DOHH2 (cell line): ENCODE results near the gene ACSS2.

Source experiments
- H3F3A ChIP-seq: fragments of 200-600 bp; sonication (generic), shearing (Covaris generic); 2 replicates; pipeline ENCODE4 v1.6.0; 2016; ENCODE audit warnings: antibody characterized with exemption, mild to moderate bottlenecking; ENCODE audit not compliant: control insufficient read depth, insufficient read depth
- H3K27ac ChIP-seq: fragments of 200-600 bp; sonication (generic); 2 replicates; pipeline ENCODE4 v1.5.1; 2014; ENCODE audit warnings: low read depth, mild to moderate bottlenecking, low read length, moderate library complexity
- H3K27me3 ChIP-seq: fragments of 200-600 bp; sonication (generic); 2 replicates; pipeline ENCODE4 v1.6.1; 2014; ENCODE audit warnings: mild to moderate bottlenecking, low read length, mixed read lengths; ENCODE audit not compliant: control insufficient read depth
- H3K36me3 ChIP-seq: fragments of 200-600 bp; sonication (generic); 2 replicates; pipeline ENCODE4 v1.6.1; 2014; ENCODE audit warnings: mild to moderate bottlenecking, low read length, moderate library complexity, mixed read lengths; ENCODE audit not compliant: control insufficient read depth
- H3K4me1 ChIP-seq: fragments of 200-600 bp; sonication (generic); 2 replicates; pipeline ENCODE4 v1.6.1; 2014; ENCODE audit warnings: mild to moderate bottlenecking, low read length, mixed read lengths; ENCODE audit not compliant: control insufficient read depth
- H3K4me2 ChIP-seq: fragments of 200-600 bp; sonication (generic); 2 replicates; pipeline ENCODE4 v1.6.0; 2014; ENCODE audit warnings: mild to moderate bottlenecking, low read length, moderate library complexity
- H3K4me3 ChIP-seq: fragments of 200-600 bp; sonication (generic); 2 replicates; pipeline ENCODE4 v1.5.1; 2014; ENCODE audit warnings: mild to moderate bottlenecking, low read length, mixed read lengths
- H3K79me2 ChIP-seq: fragments of 200-600 bp; sonication (generic); 2 replicates; pipeline ENCODE4 v1.6.1; 2014; ENCODE audit warnings: mild to moderate bottlenecking, low read length, mixed read lengths; ENCODE audit not compliant: control insufficient read depth
- H3K9me2 ChIP-seq: fragments of 200-600 bp; sonication (generic); replicated peaks from 2 replicates; pipeline ENCODE4 v1.6.1; 2014; ENCODE audit warnings: mild to moderate bottlenecking, low read length, mixed read lengths; ENCODE audit not compliant: control insufficient read depth
- H3K9me3 ChIP-seq: fragments of 200-600 bp; sonication (generic); 2 replicates; pipeline ENCODE4 v1.6.1; 2014; ENCODE audit warnings: antibody characterized with exemption, low read length, mixed read lengths; ENCODE audit not compliant: control insufficient read depth, insufficient read depth
- H4K20me1 ChIP-seq: fragments of 200-600 bp; sonication (generic); 2 replicates; pipeline ENCODE4 v1.6.0; 2014; ENCODE audit warnings: low read depth, mild to moderate bottlenecking, antibody characterized with exemption, low read length, moderate library complexity; ENCODE audit not compliant: control insufficient read depth, insufficient read depth
- CTCF ChIP-seq: fragments of 200-600 bp; sonication (generic); IDR thresholded peaks from one replicate; pipeline ENCODE4 v1.5.1; 2014; ENCODE audit warnings: antibody characterized with exemption, mild to moderate bottlenecking, low read depth, low read length; ENCODE audit not compliant: poor library complexity, severe bottlenecking
- EZH2phosphoT487 ChIP-seq: fragments of 200-600 bp; sonication (generic); IDR thresholded peaks from 2 replicates; pipeline ENCODE4 v1.6.1; 2017; ENCODE audit warnings: borderline replicate concordance, mild to moderate bottlenecking, antibody characterized with exemption, low read length, moderate library complexity, mixed read lengths

ACSS2 gene

GRCh38 chr20:34955231-34956040 lies 79.0 kb downstream of the ACSS2 start, which contains the start of the genes GSS and MYH7B:
GSS (minus strand) TSS chr20:34955806; CDS start chr20:34951852, 3,954 bp downstream.
MYH7B (plus strand) TSS chr20:34955868; CDS start chr20:34978006, 22,138 bp downstream.
- H3K36me3 ChIP-seq = peaks cover 15% of the 10 kb centered on the region
- peaks cover 31% of the 10 kb centered on the region for H3K4me1 ChIP-seq
- H3K4me2 ChIP-seq = peak within 1 kb of the TSS; percentile 91
- peaks cover 10% of the 10 kb centered on the region for H3K79me2 ChIP-seq
- H3K27ac ChIP-seq = peak within 1 kb of the TSS; percentile 54
- H3K4me3 ChIP-seq = peak within 1 kb of the TSS; percentile 93
- no peaks in the 10 kb centered on the region for H3F3A ChIP-seq
- no peaks in the 10 kb centered on the region for H3K9me3 ChIP-seq
- H3K9me2 ChIP-seq = no peaks in the 10 kb centered on the region
- H3K27me3 ChIP-seq = no peaks in the 10 kb centered on the region
- TF ChIP-seq CTCF = peak; percentile 55
- TF ChIP-seq EZH2phosphoT487 = no peak
- H4K20me1 ChIP-seq = no peaks in the 10 kb centered on the region

GRCh38 chr20:34956041-34956458 lies 79.6 kb downstream of the ACSS2 start:
- H3K4me2 ChIP-seq = peak overlapping the region; percentile 91
- H3K36me3 ChIP-seq = peaks cover 12% of the 10 kb centered on the region
- no peak overlapping the region for H3K27ac ChIP-seq
- no peaks in the 10 kb centered on the region for H4K20me1 ChIP-seq
- no peaks in the 10 kb centered on the region for H3K9me2 ChIP-seq
- H3K4me1 ChIP-seq = peaks cover 29% of the 10 kb centered on the region
- peaks cover 10% of the 10 kb centered on the region for H3K79me2 ChIP-seq
- no peaks in the 10 kb centered on the region for H3F3A ChIP-seq
- peak overlapping the region; percentile 93 for H3K4me3 ChIP-seq
- H3K27me3 ChIP-seq = no peaks in the 10 kb centered on the region
- TF ChIP-seq EZH2phosphoT487 (no peak), CTCF (no peak)
- no peaks in the 10 kb centered on the region for H3K9me3 ChIP-seq

- peaks cover 10% of the 10 kb centered on the region for H3K79me2 ChIP-seq
- H3K4me1 ChIP-seq = peaks cover 20% of the 10 kb centered on the region
- H3K4me2 ChIP-seq = peak overlapping the region; percentile 91; the same call in 1 of the 2 replicates
- no peaks in the 10 kb centered on the region for H3K27me3 ChIP-seq
- H3K4me3 ChIP-seq = no peak overlapping the region
- TF ChIP-seq CTCF (no peak), EZH2phosphoT487 (no peak)
- H3K36me3 ChIP-seq = peaks cover 6% of the 10 kb centered on the region
- H3K9me2 ChIP-seq = no peaks in the 10 kb centered on the region
- no peaks in the 10 kb centered on the region for H3F3A ChIP-seq
- no peaks in the 10 kb centered on the region for H4K20me1 ChIP-seq
- no peaks in the 10 kb centered on the region for H3K9me3 ChIP-seq
- H3K27ac ChIP-seq = no peak overlapping the region
Measured at GRCh38 chr20:34956751-34957472, 80.5 kb downstream of the ACSS2 start.
